WTC11 (cell line): ENCODE data around the gene TBL1Y. TPM values are rescaled to one million over a fixed set of nuclear protein-coding genes. Genes with fewer than 3 reads are reported as not detected.

ENCODE experiments used
- ATAC-seq: fragments of 200-7000 bp; cut with Tn5 transposase; 2 replicates; pipeline ENCODE4 v1.10.0; 2021; ENCODE audit warnings: mild to moderate bottlenecking, moderate library complexity
- CTCF ChIA-PET: fragments of 300-600 bp; sonication (Branson Sonifier 250); formaldehyde crosslinking; loops from one replicate; lab custom pipeline; 2021; ENCODE audit warnings: antibody characterized with exemption; lab: Charles Lee
- POLR2A ChIA-PET: fragments of 350-600 bp; sonication (Branson Sonifier 250); formaldehyde crosslinking; loops from one replicate; lab custom pipeline; 2021; ENCODE audit warnings: antibody characterized with exemption; lab: Charles Lee
- DNase-seq: peaks from one replicate; pipeline ENCODE4 v3.0.0; 2021; ENCODE audit warnings: low spot score
- H3K27ac Mint-ChIP-seq: 2 replicates; pipeline ENCODE4 v1.8.0; 2021; ENCODE audit warnings: mixed read lengths
- H3K27me3 Mint-ChIP-seq: 2 replicates; pipeline ENCODE4 v1.8.0; 2021; ENCODE audit warnings: low read depth, mild to moderate bottlenecking, moderate library complexity, mixed read lengths
- H3K36me3 Mint-ChIP-seq: 2 replicates; pipeline ENCODE4 v1.8.0; 2021; ENCODE audit warnings: mixed read lengths
- H3K4me1 Mint-ChIP-seq: 2 replicates; pipeline ENCODE4 v1.8.0; 2022; ENCODE audit warnings: mixed read lengths
- H3K4me3 Mint-ChIP-seq: 2 replicates; pipeline ENCODE4 v1.8.0; 2021; ENCODE audit warnings: mild to moderate bottlenecking, moderate library complexity, mixed read lengths
- H3K9me3 Mint-ChIP-seq: 2 replicates; pipeline ENCODE4 v1.8.0; 2021; ENCODE audit warnings: mixed read lengths
- AR ChIP-seq: fragments of 250-450 bp; sonication (Bioruptor Pico); IDR thresholded peaks from 2 replicates; pipeline ENCODE4 v1.9.0; 2021; ENCODE audit warnings: mild to moderate bottlenecking
- ATF2 ChIP-seq: sonication (generic); formaldehyde crosslinking; IDR thresholded peaks from 2 replicates; pipeline ENCODE4 v1.8.1; 2022; ENCODE audit warnings: low read depth, missing genetic modification reagents, borderline replicate concordance
- ESRRA ChIP-seq: sonication (generic); formaldehyde crosslinking; IDR thresholded peaks from 2 replicates; pipeline ENCODE4 v1.8.1; 2022; ENCODE audit warnings: mild to moderate bottlenecking, missing genetic modification reagents, borderline replicate concordance
- GABPB1 ChIP-seq: sonication (generic); formaldehyde crosslinking; IDR thresholded peaks from 2 replicates; pipeline ENCODE4 v1.8.1; 2023; ENCODE audit warnings: mild to moderate bottlenecking, missing genetic modification reagents
- MXD4 ChIP-seq: fragments of 250-450 bp; sonication (Bioruptor Pico); IDR thresholded peaks from 2 replicates; pipeline ENCODE4 v1.8.0; 2021; ENCODE audit warnings: mild to moderate bottlenecking, moderate library complexity, borderline replicate concordance
- NR2C2 ChIP-seq: sonication (generic); formaldehyde crosslinking; IDR thresholded peaks from 2 replicates; pipeline ENCODE4 v1.8.0; 2022; ENCODE audit warnings: mild to moderate bottlenecking, missing genetic modification reagents
- RORB ChIP-seq: fragments of 250-450 bp; sonication (Bioruptor Pico); IDR thresholded peaks from 2 replicates; pipeline ENCODE4 v1.9.0; 2021; ENCODE audit warnings: mild to moderate bottlenecking
- SP1 ChIP-seq: sonication (generic); formaldehyde crosslinking; conservative IDR thresholded peaks from 2 replicates; pipeline ENCODE4 v1.8.1; 2022; ENCODE audit warnings: missing genetic modification reagents
- TCF7 ChIP-seq: sonication (generic); formaldehyde crosslinking; IDR thresholded peaks from 2 replicates; pipeline ENCODE4 v1.8.0; 2022; ENCODE audit warnings: mild to moderate bottlenecking, low read depth, missing genetic modification reagents, moderate library complexity
- USF1 ChIP-seq: sonication (generic); formaldehyde crosslinking; IDR thresholded peaks from 2 replicates; pipeline ENCODE4 v1.8.0; 2022; ENCODE audit warnings: mild to moderate bottlenecking, missing genetic modification reagents
- ZMAT4 ChIP-seq: fragments of 250-450 bp; sonication (Bioruptor Pico); IDR thresholded peaks from 2 replicates; pipeline ENCODE4 v1.9.0; 2021; ENCODE audit warnings: mild to moderate bottlenecking
- ZNF396 ChIP-seq: fragments of 250-450 bp; sonication (Bioruptor Pico); IDR thresholded peaks from 2 replicates; pipeline ENCODE4 v1.8.0; 2021; ENCODE audit warnings: mild to moderate bottlenecking, moderate library complexity, borderline replicate concordance
- ZNF416 ChIP-seq: fragments of 250-450 bp; sonication (Bioruptor Pico); IDR thresholded peaks from 2 replicates; pipeline ENCODE4 v1.9.0; 2021; ENCODE audit warnings: mild to moderate bottlenecking, inconsistent platforms
- ZSCAN18 ChIP-seq: fragments of 250-450 bp; sonication (Bioruptor Pico); IDR thresholded peaks from 2 replicates; pipeline ENCODE4 v2.1.2; 2022; ENCODE audit warnings: mild to moderate bottlenecking, moderate library complexity
- total RNA-seq: library from RNA; stranded (reverse); gene quantifications from 3 replicates; pipeline ENCODE4 v1.2.3, GENCODE V29; 2021
- TF ChIP-seq, protein P1 (sequence below): sonication (generic); formaldehyde crosslinking; IDR thresholded peaks from 2 replicates; pipeline ENCODE4 v1.8.0; 2023; ENCODE audit warnings: mild to moderate bottlenecking, missing genetic modification reagents
- TF ChIP-seq, protein P2 (sequence below): fragments of 200-600 bp; IDR thresholded peaks from 2 replicates; pipeline ENCODE4 v1.8.0; 2022; ENCODE audit warnings: antibody characterized with exemption
- TF ChIP-seq, protein P3 (sequence below): sonication (generic); formaldehyde crosslinking; IDR thresholded peaks from 2 replicates; pipeline ENCODE4 v1.8.0; 2023; ENCODE audit warnings: missing genetic modification reagents, mild to moderate bottlenecking, borderline replicate concordance

The TBL1Y gene
- total RNA-seq, 1 experiment from 2014 or later, result not detected

- no peaks in the 10 kb centered on the region for H3K4me1 Mint-ChIP-seq
- no peak for DNase-seq
- no peaks in the 10 kb centered on the region for H3K36me3 Mint-ChIP-seq
- TF ChIP-seq ZNF416 (CRISPR knock-in tag), result no peak
- no peak for TF ChIP-seq RORB (CRISPR knock-in tag)
- no peak for TF ChIP-seq TCF7 (CRISPR knock-in tag)
- TF ChIP-seq, protein P1, sequence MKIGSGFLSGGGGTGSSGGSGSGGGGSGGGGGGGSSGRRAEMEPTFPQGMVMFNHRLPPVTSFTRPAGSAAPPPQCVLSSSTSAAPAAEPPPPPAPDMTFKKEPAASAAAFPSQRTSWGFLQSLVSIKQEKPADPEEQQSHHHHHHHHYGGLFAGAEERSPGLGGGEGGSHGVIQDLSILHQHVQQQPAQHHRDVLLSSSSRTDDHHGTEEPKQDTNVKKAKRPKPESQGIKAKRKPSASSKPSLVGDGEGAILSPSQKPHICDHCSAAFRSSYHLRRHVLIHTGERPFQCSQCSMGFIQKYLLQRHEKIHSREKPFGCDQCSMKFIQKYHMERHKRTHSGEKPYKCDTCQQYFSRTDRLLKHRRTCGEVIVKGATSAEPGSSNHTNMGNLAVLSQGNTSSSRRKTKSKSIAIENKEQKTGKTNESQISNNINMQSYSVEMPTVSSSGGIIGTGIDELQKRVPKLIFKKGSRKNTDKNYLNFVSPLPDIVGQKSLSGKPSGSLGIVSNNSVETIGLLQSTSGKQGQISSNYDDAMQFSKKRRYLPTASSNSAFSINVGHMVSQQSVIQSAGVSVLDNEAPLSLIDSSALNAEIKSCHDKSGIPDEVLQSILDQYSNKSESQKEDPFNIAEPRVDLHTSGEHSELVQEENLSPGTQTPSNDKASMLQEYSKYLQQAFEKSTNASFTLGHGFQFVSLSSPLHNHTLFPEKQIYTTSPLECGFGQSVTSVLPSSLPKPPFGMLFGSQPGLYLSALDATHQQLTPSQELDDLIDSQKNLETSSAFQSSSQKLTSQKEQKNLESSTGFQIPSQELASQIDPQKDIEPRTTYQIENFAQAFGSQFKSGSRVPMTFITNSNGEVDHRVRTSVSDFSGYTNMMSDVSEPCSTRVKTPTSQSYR, result no peak
- no peak for TF ChIP-seq ZMAT4
- no peak for TF ChIP-seq USF1 (CRISPR knock-in tag)
- TF ChIP-seq, protein P2, sequence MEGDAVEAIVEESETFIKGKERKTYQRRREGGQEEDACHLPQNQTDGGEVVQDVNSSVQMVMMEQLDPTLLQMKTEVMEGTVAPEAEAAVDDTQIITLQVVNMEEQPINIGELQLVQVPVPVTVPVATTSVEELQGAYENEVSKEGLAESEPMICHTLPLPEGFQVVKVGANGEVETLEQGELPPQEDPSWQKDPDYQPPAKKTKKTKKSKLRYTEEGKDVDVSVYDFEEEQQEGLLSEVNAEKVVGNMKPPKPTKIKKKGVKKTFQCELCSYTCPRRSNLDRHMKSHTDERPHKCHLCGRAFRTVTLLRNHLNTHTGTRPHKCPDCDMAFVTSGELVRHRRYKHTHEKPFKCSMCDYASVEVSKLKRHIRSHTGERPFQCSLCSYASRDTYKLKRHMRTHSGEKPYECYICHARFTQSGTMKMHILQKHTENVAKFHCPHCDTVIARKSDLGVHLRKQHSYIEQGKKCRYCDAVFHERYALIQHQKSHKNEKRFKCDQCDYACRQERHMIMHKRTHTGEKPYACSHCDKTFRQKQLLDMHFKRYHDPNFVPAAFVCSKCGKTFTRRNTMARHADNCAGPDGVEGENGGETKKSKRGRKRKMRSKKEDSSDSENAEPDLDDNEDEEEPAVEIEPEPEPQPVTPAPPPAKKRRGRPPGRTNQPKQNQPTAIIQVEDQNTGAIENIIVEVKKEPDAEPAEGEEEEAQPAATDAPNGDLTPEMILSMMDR, result no peak
- TF ChIP-seq, protein P3, sequence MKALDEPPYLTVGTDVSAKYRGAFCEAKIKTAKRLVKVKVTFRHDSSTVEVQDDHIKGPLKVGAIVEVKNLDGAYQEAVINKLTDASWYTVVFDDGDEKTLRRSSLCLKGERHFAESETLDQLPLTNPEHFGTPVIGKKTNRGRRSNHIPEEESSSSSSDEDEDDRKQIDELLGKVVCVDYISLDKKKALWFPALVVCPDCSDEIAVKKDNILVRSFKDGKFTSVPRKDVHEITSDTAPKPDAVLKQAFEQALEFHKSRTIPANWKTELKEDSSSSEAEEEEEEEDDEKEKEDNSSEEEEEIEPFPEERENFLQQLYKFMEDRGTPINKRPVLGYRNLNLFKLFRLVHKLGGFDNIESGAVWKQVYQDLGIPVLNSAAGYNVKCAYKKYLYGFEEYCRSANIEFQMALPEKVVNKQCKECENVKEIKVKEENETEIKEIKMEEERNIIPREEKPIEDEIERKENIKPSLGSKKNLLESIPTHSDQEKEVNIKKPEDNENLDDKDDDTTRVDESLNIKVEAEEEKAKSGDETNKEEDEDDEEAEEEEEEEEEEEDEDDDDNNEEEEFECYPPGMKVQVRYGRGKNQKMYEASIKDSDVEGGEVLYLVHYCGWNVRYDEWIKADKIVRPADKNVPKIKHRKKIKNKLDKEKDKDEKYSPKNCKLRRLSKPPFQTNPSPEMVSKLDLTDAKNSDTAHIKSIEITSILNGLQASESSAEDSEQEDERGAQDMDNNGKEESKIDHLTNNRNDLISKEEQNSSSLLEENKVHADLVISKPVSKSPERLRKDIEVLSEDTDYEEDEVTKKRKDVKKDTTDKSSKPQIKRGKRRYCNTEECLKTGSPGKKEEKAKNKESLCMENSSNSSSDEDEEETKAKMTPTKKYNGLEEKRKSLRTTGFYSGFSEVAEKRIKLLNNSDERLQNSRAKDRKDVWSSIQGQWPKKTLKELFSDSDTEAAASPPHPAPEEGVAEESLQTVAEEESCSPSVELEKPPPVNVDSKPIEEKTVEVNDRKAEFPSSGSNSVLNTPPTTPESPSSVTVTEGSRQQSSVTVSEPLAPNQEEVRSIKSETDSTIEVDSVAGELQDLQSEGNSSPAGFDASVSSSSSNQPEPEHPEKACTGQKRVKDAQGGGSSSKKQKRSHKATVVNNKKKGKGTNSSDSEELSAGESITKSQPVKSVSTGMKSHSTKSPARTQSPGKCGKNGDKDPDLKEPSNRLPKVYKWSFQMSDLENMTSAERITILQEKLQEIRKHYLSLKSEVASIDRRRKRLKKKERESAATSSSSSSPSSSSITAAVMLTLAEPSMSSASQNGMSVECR, result no peak
- TF ChIP-seq GABPB1 (CRISPR knock-in tag), result no peak
- no peak for TF ChIP-seq ESRRA
- TF ChIP-seq NR2C2 (CRISPR knock-in tag), result no peak
- TF ChIP-seq ZSCAN18 (CRISPR knock-in tag), result no peak
- TF ChIP-seq ZNF396 (CRISPR knock-in tag), result no peak
- TF ChIP-seq ATF2 (CRISPR knock-in tag), result no peak
- TF ChIP-seq SP1 (CRISPR knock-in tag), result no peak
- TF ChIP-seq AR, result no peak
- no peak for TF ChIP-seq MXD4 (CRISPR knock-in tag)
- POLR2A ChIA-PET, result no interaction called here
- no peak overlapping the region for H3K27ac Mint-ChIP-seq
- H3K4me3 Mint-ChIP-seq, result no peak overlapping the region
- no peak for ATAC-seq
- CTCF ChIA-PET, result no interaction called here
- H3K27me3 Mint-ChIP-seq, result no peaks in the 10 kb centered on the region
- H3K9me3 Mint-ChIP-seq, result no peaks in the 10 kb centered on the region
Observed at GRCh38 chrY:6966521-6966920, 56.0 kb downstream of the TBL1Y start.
